ENCODE results near the gene SCUBE2. TPM values are rescaled to one million over a fixed set of nuclear protein-coding genes. Genes with fewer than 3 reads are reported as not detected.

Gene SCUBE2
- total and polyA plus RNA-seq, 12 donors, result 0.22 to 4.1 (median 1.5) TPM

- TF ChIP-seq CTCF (IDR thresholded peaks at IDR 0.05), result peak in 1 of 9 donors; percentile 36
- H3K27ac ChIP-seq, result peak overlapping the region in 1 of 10 donors; percentile 7
- peaks cover 0 to 18% (median 9%) of the 10 kb centered on the region in 9 donors for H3K4me1 ChIP-seq
- no peak overlapping the region for H3K4me3 ChIP-seq
- H3K27me3 ChIP-seq, result no peaks in the 10 kb centered on the region
- no peaks in the 10 kb centered on the region for H3K9me3 ChIP-seq
- no peak for ATAC-seq
- intact Hi-C loops (cut with DNase I), result loop anchor here in 1 of 10 donors (10.0 kb wide), 1 partner anchor 74 kb away; no protein-coding TSS in a partner anchor
- 75 to 80% methylated on average over 4 of the region's 4 CpGs for WGBS, 2 donors
- DNase-seq, result no peak
- no peaks in the 10 kb centered on the region for H3K36me3 ChIP-seq
These were observed 30.7 kb downstream of the SCUBE2 start for GRCh38 chr11:9060700-9061111.

DNA sequence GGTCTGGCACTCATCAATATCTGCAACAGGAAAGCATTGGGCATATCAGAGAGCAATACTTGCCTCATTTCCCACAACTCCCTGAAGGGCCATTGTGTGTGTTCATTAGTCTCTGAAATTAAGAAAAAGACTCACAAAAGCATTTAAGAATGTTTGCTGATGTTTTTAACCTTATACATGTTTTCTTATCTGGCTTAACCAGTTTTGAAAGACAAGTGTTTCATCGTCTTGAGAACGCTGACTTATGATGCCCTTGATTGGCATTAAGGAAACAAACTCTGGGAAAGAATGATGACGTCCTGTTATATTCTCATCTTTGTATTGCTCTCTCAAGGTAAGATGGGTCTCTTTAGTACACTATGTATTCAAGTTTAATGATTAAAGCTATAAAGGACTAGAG, 32.0 kb downstream of the SCUBE2 start:
- no peak for DNase-seq
- ATAC-seq, result no peak
- WGBS, 2 donors, result 90% methylated on average over 3 of the region's 3 CpGs
- Histone ChIP-seq H3K27me3 (no peaks in the 10 kb centered on the region), H3K36me3 (no peaks in the 10 kb centered on the region), H3K27ac (no peak overlapping the region), H3K4me3 (no peak overlapping the region), H3K4me1 (peaks cover 0 to 13% (median 9%) of the 10 kb centered on the region in 9 donors), H3K9me3 (no peaks in the 10 kb centered on the region)
- TF ChIP-seq CTCF (IDR thresholded peaks at IDR 0.05), result no peak
- intact Hi-C loops (cut with DNase I), result no loop called here

GRCh38 chr11:9057888-9058287, 33.5 kb downstream of the SCUBE2 start:
- Histone ChIP-seq H3K36me3 (no peaks in the 10 kb centered on the region), H3K4me3 (no peak overlapping the region), H3K9me3 (no peaks in the 10 kb centered on the region), H3K27ac (no peak overlapping the region), H3K27me3 (no peaks in the 10 kb centered on the region), H3K4me1 (peaks cover 0 to 12% (median 9%) of the 10 kb centered on the region in 9 donors)
- no peak for DNase-seq
- ATAC-seq, result no peak
- 98 to 99% methylated on average over 4 of the region's 4 CpGs for WGBS, 2 donors
- intact Hi-C loops (cut with DNase I), result no loop called here
- no peak for TF ChIP-seq CTCF (IDR thresholded peaks at IDR 0.05)

DNA sequence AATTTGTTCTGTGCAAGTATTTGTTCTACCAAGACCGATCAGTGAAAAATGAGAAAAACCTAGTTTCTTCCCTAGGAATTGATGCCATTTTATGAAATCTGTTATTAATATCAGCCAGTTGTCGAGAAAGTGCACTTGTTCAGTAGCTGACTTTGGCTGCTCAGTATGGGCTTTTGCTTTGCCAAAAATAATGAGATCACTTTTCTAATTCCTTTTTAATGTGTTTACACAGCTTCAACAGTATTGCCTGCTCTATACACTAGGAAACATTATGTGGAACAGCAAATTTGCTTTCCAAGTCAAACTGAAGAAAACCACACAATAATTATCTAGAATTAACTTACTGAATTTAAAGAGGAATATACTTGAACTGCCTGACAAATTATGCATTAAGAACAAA, 34.4 kb downstream of the SCUBE2 start:
- H3K9me3 ChIP-seq, result no peaks in the 10 kb centered on the region
- no peaks in the 10 kb centered on the region for H3K36me3 ChIP-seq
- intact Hi-C loops (cut with DNase I), result no loop called here
- no peak for DNase-seq
- ATAC-seq, result peak in 5 of 8 donors; percentile 55 to 75 (median 69)
- H3K4me1 ChIP-seq, result peaks cover 0 to 12% (median 9%) of the 10 kb centered on the region in 9 donors
- TF ChIP-seq CTCF (IDR thresholded peaks at IDR 0.05), result no peak
- H3K27ac ChIP-seq, result peak overlapping the region in 1 of 10 donors; percentile 26
- no peaks in the 10 kb centered on the region for H3K27me3 ChIP-seq
- H3K4me3 ChIP-seq, result no peak overlapping the region
- 59 to 63% methylated on average over 2 of the region's 2 CpGs for WGBS, 2 donors

Data from heart right ventricle (tissue), 16 donors.